Endothelial cell of umbilical vein (primary cell): ENCODE measurements around the gene CENPL.

Source experiments
- JUN ChIP-seq: IDR thresholded peaks from 2 replicates; pipeline ENCODE4 v1.6.1; 2011; ENCODE audit warnings: borderline replicate concordance, low read depth; ENCODE audit not compliant: insufficient read length, insufficient read depth
- POLR2A ChIP-seq: IDR thresholded peaks from 2 replicates; pipeline ENCODE4 v1.6.1; 2012; ENCODE audit warnings: low read depth, mild to moderate bottlenecking, control low read depth, low read length
- TF ChIP-seq, protein P1 (sequence below), 2 donors: IDR thresholded peaks; 1 replicate in 1 of 2; 2 replicates in 1 of 2; pipeline ENCODE4 v1.5.1; 2011; ENCODE audit warnings: low read length in 2 of 2, mild to moderate bottlenecking in 2 of 2, moderate library complexity in 2 of 2, control low read depth in 1 of 2, inconsistent platforms in 1 of 2, low read depth in 1 of 2; ENCODE audit not compliant: insufficient read depth in 1 of 2; ENCODE audit errors: extremely low read depth in 1 of 2

GRCh38 chr1:173775578-173776226 lies 49.0 kb downstream of the CENPL start:
- TF ChIP-seq, protein P1, sequence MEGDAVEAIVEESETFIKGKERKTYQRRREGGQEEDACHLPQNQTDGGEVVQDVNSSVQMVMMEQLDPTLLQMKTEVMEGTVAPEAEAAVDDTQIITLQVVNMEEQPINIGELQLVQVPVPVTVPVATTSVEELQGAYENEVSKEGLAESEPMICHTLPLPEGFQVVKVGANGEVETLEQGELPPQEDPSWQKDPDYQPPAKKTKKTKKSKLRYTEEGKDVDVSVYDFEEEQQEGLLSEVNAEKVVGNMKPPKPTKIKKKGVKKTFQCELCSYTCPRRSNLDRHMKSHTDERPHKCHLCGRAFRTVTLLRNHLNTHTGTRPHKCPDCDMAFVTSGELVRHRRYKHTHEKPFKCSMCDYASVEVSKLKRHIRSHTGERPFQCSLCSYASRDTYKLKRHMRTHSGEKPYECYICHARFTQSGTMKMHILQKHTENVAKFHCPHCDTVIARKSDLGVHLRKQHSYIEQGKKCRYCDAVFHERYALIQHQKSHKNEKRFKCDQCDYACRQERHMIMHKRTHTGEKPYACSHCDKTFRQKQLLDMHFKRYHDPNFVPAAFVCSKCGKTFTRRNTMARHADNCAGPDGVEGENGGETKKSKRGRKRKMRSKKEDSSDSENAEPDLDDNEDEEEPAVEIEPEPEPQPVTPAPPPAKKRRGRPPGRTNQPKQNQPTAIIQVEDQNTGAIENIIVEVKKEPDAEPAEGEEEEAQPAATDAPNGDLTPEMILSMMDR (IDR thresholded peaks at IDR 0.05; ENCODE audit: extremely low read depth in 1 of 2, insufficient read depth in 1 of 2, low read depth in 1 of 2, low read length in 2 of 2), result no peak
- no peak for TF ChIP-seq POLR2A
- no peak for TF ChIP-seq JUN
